ENCODE results near the gene GNPTAB.

GNPTAB gene

DNA sequence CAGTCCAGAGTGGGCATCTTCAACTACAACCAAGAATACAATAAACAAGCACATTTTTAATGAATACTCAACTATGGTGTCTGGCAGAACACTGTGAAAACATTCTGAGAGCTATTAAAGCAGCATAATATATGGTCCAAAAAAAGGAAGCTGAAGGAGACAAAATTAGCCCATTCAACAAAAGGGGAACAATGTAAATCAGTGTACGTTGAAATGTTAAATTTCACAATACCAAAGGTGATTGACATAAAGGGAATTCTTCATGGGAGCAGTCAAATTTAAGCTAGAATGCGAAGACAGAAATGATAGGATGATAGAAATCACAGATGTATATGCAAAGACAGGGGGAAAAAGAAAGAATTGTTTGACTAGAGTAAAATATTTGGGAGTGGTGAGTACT lies 50.2 kb downstream of the GNPTAB start:
- no peaks in the 10 kb centered on the region for H3K9me3 Mint-ChIP-seq
- H3K4me1 Mint-ChIP-seq: peaks cover 39% of the 10 kb centered on the region
- DNase-seq: no peak
- no peak overlapping the region for H3K4me3 Mint-ChIP-seq
- H3K36me3 Mint-ChIP-seq (ENCODE audit: low read depth): peaks cover 30% of the 10 kb centered on the region
- H3K27me3 Mint-ChIP-seq: no peaks in the 10 kb centered on the region
- ATAC-seq: no peak
- peak overlapping the region; percentile 93 for H3K27ac Mint-ChIP-seq

- Mint-ChIP-seq H3K27ac (peak overlapping the region; percentile 7), H3K36me3 (ENCODE audit: low read depth) (peaks cover 29% of the 10 kb centered on the region), H3K4me3 (no peak overlapping the region), H3K4me1 (peaks cover 39% of the 10 kb centered on the region), H3K27me3 (no peaks in the 10 kb centered on the region), H3K9me3 (no peaks in the 10 kb centered on the region)
- DNase-seq (no peak), ATAC-seq (no peak)
Observed at GRCh38 chr12:101779626-101780025, 51.1 kb downstream of the GNPTAB start.

GRCh38 chr12:101779200-101779599 lies 51.6 kb downstream of the GNPTAB start:
- H3K27me3 Mint-ChIP-seq: no peaks in the 10 kb centered on the region
- ATAC-seq (no peak), DNase-seq (no peak)
- peaks cover 26% of the 10 kb centered on the region for H3K36me3 Mint-ChIP-seq (ENCODE audit: low read depth)
- H3K27ac Mint-ChIP-seq: no peak overlapping the region
- H3K9me3 Mint-ChIP-seq: no peaks in the 10 kb centered on the region
- H3K4me3 Mint-ChIP-seq: no peak overlapping the region
- H3K4me1 Mint-ChIP-seq: peaks cover 39% of the 10 kb centered on the region

DNA sequence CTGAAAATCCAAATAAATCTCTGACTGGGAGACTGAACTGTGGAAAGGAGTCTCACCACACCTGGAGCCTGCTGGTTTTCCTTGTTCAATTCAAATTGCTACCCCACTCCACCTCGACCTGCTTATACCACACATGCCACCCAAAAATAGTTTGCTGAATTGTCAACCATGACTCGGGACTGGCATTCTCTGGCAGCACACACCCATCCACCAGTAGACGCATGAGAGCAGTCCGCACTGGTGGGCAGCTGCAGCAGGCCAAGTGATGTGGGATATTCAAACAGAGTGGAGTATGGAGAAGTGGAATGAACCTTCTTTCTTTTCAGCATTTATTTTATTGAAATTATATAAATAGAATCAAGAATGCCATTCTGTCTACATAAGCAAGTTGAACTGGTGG lies 52.8 kb downstream of the GNPTAB start:
- H3K36me3 Mint-ChIP-seq (ENCODE audit: low read depth): peaks cover 22% of the 10 kb centered on the region
- H3K9me3 Mint-ChIP-seq: no peaks in the 10 kb centered on the region
- ATAC-seq (no peak), DNase-seq (no peak)
- H3K27ac Mint-ChIP-seq: no peak overlapping the region
- H3K4me3 Mint-ChIP-seq: no peak overlapping the region
- H3K27me3 Mint-ChIP-seq: no peaks in the 10 kb centered on the region
- peaks cover 36% of the 10 kb centered on the region for H3K4me1 Mint-ChIP-seq

DNA sequence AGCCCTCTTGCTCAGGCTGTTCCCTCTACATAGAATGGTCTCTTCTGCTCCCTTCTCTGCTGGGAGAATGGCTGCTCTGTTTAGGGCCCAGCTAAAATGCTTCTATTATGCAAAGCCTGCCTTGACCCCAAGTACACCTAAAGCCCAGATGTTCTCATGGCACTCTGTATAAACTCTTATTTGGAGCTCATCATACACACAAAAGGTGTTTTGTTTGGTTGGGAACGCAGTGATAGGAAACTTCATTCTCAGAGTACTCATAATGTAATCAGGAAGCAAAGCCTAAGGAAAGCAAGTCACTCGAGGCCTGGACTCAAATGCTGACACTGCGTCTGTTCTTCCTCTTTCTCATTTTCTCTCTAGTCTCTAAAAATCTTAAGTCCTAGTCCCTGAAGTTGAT lies 53.3 kb downstream of the GNPTAB start:
- Mint-ChIP-seq H3K9me3 (no peaks in the 10 kb centered on the region), H3K27ac (peak overlapping the region; percentile 23), H3K27me3 (no peaks in the 10 kb centered on the region), H3K4me3 (no peak overlapping the region), H3K4me1 (peaks cover 31% of the 10 kb centered on the region), H3K36me3 (ENCODE audit: low read depth) (peaks cover 21% of the 10 kb centered on the region)
- DNase-seq (no peak), ATAC-seq (no peak)

DNA sequence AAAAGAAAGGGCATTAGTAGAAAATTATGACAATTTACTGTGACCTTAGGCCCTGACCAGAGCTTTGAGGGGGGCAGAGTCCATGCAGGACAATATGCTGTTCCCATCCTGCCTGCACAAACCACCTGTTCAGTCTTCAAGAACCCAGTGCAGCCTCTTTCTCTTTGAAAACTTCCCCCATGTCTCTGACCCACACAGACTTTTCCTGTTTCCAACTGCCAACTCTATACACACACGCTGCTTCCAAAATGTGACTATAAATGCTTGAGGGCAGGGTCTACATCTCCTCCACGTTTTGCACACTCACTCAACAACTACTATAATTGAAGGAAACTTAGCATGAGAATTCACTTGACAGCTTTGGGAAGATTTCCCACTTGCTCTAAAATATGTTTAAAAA lies 54.9 kb downstream of the GNPTAB start:
- DNase-seq (no peak), ATAC-seq (no peak)
- Mint-ChIP-seq H3K4me3 (no peak overlapping the region), H3K4me1 (peaks cover 16% of the 10 kb centered on the region), H3K27me3 (no peaks in the 10 kb centered on the region), H3K9me3 (no peaks in the 10 kb centered on the region), H3K36me3 (ENCODE audit: low read depth) (peaks cover 24% of the 10 kb centered on the region), H3K27ac (no peak overlapping the region)

- H3K27me3 Mint-ChIP-seq: no peaks in the 10 kb centered on the region
- H3K4me3 Mint-ChIP-seq: no peak overlapping the region
- H3K9me3 Mint-ChIP-seq: no peaks in the 10 kb centered on the region
- peaks cover 24% of the 10 kb centered on the region for H3K36me3 Mint-ChIP-seq (ENCODE audit: low read depth)
- H3K27ac Mint-ChIP-seq: peak overlapping the region; percentile 28
- peaks cover 9% of the 10 kb centered on the region for H3K4me1 Mint-ChIP-seq
- ATAC-seq (peak; percentile 74), DNase-seq (peak; percentile 67)
Observed at GRCh38 chr12:101773650-101774162, 57.1 kb downstream of the GNPTAB start.

- Mint-ChIP-seq H3K4me1 (peaks cover 9% of the 10 kb centered on the region), H3K4me3 (no peak overlapping the region), H3K9me3 (no peaks in the 10 kb centered on the region), H3K27me3 (no peaks in the 10 kb centered on the region), H3K36me3 (ENCODE audit: low read depth) (peaks cover 22% of the 10 kb centered on the region), H3K27ac (no peak overlapping the region)
- ATAC-seq (peak; percentile 41), DNase-seq (no peak)
Observed at GRCh38 chr12:101772012-101772775, 58.6 kb downstream of the GNPTAB start.

DNA sequence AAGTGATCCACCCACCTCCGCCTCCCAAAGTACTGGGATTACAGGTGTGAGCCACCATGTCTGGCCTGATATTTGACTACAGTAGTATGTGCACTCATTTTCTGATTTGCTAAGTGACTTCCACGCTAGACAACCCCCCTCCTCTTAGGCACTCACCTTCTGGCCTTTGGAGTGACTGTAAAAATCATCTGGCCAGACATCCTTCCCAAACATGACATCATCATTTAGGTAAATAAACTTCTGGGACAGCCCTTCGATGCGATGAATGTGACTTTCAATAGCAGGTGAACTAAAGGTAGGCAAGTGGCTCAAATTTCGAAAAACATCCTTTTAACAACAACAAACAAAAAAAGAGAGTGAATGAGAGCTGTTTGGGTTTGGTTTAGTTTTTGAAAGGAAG lies 60.9 kb downstream of the GNPTAB start:
- peaks cover 28% of the 10 kb centered on the region for H3K36me3 Mint-ChIP-seq (ENCODE audit: low read depth)
- DNase-seq (no peak), ATAC-seq (no peak)
- peaks cover 9% of the 10 kb centered on the region for H3K4me1 Mint-ChIP-seq
- no peaks in the 10 kb centered on the region for H3K27me3 Mint-ChIP-seq
- H3K4me3 Mint-ChIP-seq: no peak overlapping the region
- H3K27ac Mint-ChIP-seq: peak overlapping the region; percentile 46
- no peaks in the 10 kb centered on the region for H3K9me3 Mint-ChIP-seq

GRCh38 chr12:101768781-101769180 lies 62.0 kb downstream of the GNPTAB start:
- Mint-ChIP-seq H3K36me3 (ENCODE audit: low read depth) (peaks cover 34% of the 10 kb centered on the region), H3K4me1 (peaks cover 6% of the 10 kb centered on the region), H3K9me3 (no peaks in the 10 kb centered on the region), H3K27ac (no peak overlapping the region), H3K4me3 (no peak overlapping the region), H3K27me3 (no peaks in the 10 kb centered on the region)
- no peak for DNase-seq
- ATAC-seq: no peak

GRCh38 chr12:101767537-101767936 lies 63.2 kb downstream of the GNPTAB start:
- Mint-ChIP-seq H3K9me3 (no peaks in the 10 kb centered on the region), H3K4me3 (no peak overlapping the region), H3K27me3 (no peaks in the 10 kb centered on the region), H3K36me3 (ENCODE audit: low read depth) (peaks cover 33% of the 10 kb centered on the region), H3K4me1 (peaks cover 3% of the 10 kb centered on the region), H3K27ac (no peak overlapping the region)
- DNase-seq: no peak
- no peak for ATAC-seq

DNA sequence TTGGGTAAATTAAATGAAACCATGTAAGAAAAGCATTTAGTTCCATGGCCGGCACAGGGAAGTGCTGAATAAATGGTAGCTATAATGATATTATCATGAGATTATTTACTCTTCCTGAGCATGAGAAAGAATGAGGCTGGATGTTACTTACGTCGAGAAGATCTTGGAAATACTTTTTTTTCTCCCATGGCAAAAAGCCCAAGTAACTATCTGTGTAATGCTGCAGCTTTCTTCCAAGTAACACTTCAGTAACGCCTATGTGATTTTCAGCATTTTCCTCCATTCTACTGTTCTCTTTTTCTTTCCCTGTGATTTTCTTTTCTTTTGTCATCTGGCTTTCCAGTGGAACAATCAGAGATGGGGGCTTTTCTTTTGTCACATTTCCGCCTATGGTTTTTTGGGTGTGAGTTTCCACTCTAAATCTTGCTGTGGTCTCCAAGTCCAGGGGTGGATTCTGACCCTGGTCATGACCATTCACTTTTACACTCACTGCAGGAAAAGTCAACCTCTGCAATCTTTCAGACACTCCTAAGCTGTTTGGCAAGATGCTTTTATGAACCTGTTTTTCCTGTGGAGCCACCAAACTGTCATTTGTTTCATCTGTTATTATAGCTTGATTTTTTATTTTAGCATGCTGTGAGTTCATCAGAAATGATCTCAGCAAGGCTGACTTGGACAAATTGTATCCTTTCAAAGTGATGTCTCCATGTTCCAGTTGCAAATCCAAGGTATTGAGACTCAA lies 66.5 kb downstream of the GNPTAB start:
- Mint-ChIP-seq H3K4me1 (peaks cover 3% of the 10 kb centered on the region), H3K4me3 (no peak overlapping the region), H3K36me3 (ENCODE audit: low read depth) (peaks cover 28% of the 10 kb centered on the region), H3K27ac (no peak overlapping the region), H3K9me3 (no peaks in the 10 kb centered on the region), H3K27me3 (no peaks in the 10 kb centered on the region)
- ATAC-seq: no peak
- DNase-seq: no peak

GRCh38 chr12:101763246-101763931 lies 67.4 kb downstream of the GNPTAB start:
- H3K36me3 Mint-ChIP-seq (ENCODE audit: low read depth): peaks cover 29% of the 10 kb centered on the region
- H3K9me3 Mint-ChIP-seq: no peaks in the 10 kb centered on the region
- H3K27me3 Mint-ChIP-seq: no peaks in the 10 kb centered on the region
- DNase-seq (no peak), ATAC-seq (no peak)
- H3K27ac Mint-ChIP-seq: peak overlapping the region; percentile 18
- H3K4me3 Mint-ChIP-seq: no peak overlapping the region
- peaks cover 3% of the 10 kb centered on the region for H3K4me1 Mint-ChIP-seq

GRCh38 chr12:101761781-101762180 lies 69.0 kb downstream of the GNPTAB start:
- no peaks in the 10 kb centered on the region for H3K27me3 Mint-ChIP-seq
- DNase-seq (no peak), ATAC-seq (no peak)
- no peak overlapping the region for H3K4me3 Mint-ChIP-seq
- peaks cover 31% of the 10 kb centered on the region for H3K36me3 Mint-ChIP-seq (ENCODE audit: low read depth)
- peaks cover 3% of the 10 kb centered on the region for H3K4me1 Mint-ChIP-seq
- no peak overlapping the region for H3K27ac Mint-ChIP-seq
- H3K9me3 Mint-ChIP-seq: no peaks in the 10 kb centered on the region

- H3K27ac Mint-ChIP-seq: no peak overlapping the region
- no peak for ATAC-seq
- no peak for DNase-seq
- no peak overlapping the region for H3K4me3 Mint-ChIP-seq
- no peaks in the 10 kb centered on the region for H3K27me3 Mint-ChIP-seq
- peaks cover 3% of the 10 kb centered on the region for H3K4me1 Mint-ChIP-seq
- peaks cover 28% of the 10 kb centered on the region for H3K36me3 Mint-ChIP-seq (ENCODE audit: low read depth)
- no peaks in the 10 kb centered on the region for H3K9me3 Mint-ChIP-seq
Observed at GRCh38 chr12:101761350-101761749, 69.4 kb downstream of the GNPTAB start.

Data from activated naive CD8-positive, alpha-beta T cell treated with anti-CD3 and anti-CD28 coated beads, Interleukin-2, amount 50 U/mL, for 24 hours (primary cell).